K562 (cell line): Measurements from ENCODE around the gene ECM1. TPM values are rescaled to one million over a fixed set of nuclear protein-coding genes. Genes with fewer than 3 reads are reported as not detected.

Experiments
- ATAC-seq: fragments of 200-7000 bp; cut with Tn5 transposase; 3 replicates; pipeline ENCODE4 v1.9.1; 2020; ENCODE audit warnings: moderate library complexity
- BruUV-seq: library from RNA; stranded (reverse); fragments of 400-500 nt; replicated peaks from 2 replicates; lab custom pipeline; 2021; lab: Mats Ljungman, UMichigan
- CTCF ChIA-PET: fragments of 300-600 bp; formaldehyde crosslinking; extraction: SDS; loops from one replicate; lab custom pipeline; 2021; ENCODE audit warnings: low intra/inter-chr PET ratio; lab: Yijun Ruan, JAX
- POLR2A ChIA-PET: fragments of 300-600, 350-650 bp; sonication (Branson Sonifier 250); formaldehyde crosslinking; extraction: SDS; loops from one replicate; lab custom pipeline; 2021; ENCODE audit warnings: antibody characterized with exemption, inconsistent platforms; lab: Yijun Ruan, JAX
- DNase-seq, 4 experiments: peaks; one replicate each; pipeline versions ENCODE4 v3.0.0 to v3.0.0-alpha.2; 2011 to 2018; ENCODE audit warnings: low spot score in 3 of 4, mixed read lengths in 3 of 4; ENCODE audit errors: extremely low read depth in 1 of 4
- FAIRE-seq: peaks from 2 replicates; lab custom pipeline; 2011; peaks lifted over from hg19 to GRCh38; lab: Jason Lieb, UNC
- H2AFZ ChIP-seq: 2 replicates; pipeline ENCODE4 v1.6.0; 2011; ENCODE audit warnings: low read depth, low read length, control low read depth, inconsistent platforms
- H3K27ac ChIP-seq: fragments of 200-600 bp; 3 replicates; pipeline ENCODE4 v1.8.0; 2011; ENCODE audit warnings: low read depth, mild to moderate bottlenecking, control low read depth, inconsistent platforms, low read length, moderate library complexity, mixed read lengths; ENCODE audit errors: extremely low read depth
- H3K27me3 ChIP-seq, 2 experiments: fragments of 300-600 bp in 1 of 2; 2 replicates in 1 of 2; 3 replicates in 1 of 2; pipeline versions ENCODE4 v1.6.0 to v1.8.0; 2011; ENCODE audit warnings: inconsistent platforms in 2 of 2, low read length in 2 of 2, mild to moderate bottlenecking in 1 of 2, mixed read lengths in 1 of 2, moderate library complexity in 1 of 2; ENCODE audit not compliant: control insufficient read depth in 2 of 2, insufficient read depth in 2 of 2
- H3K36me3 ChIP-seq: fragments of 300-600 bp; 3 replicates; pipeline ENCODE4 v1.8.0; 2011; ENCODE audit warnings: mild to moderate bottlenecking, low read length, inconsistent platforms; ENCODE audit not compliant: control insufficient read depth, insufficient read depth
- H3K4me1 ChIP-seq, 2 experiments: fragments of 200-600 bp in 1 of 2; replicated peaks in 1 of 2; 2 replicates in 1 of 2; 3 replicates in 1 of 2; pipeline versions ENCODE4 v1.5.1 to v1.8.0; 2011; ENCODE audit warnings: inconsistent platforms in 2 of 2, low read length in 2 of 2, mild to moderate bottlenecking in 1 of 2, mixed read lengths in 1 of 2, moderate library complexity in 1 of 2; ENCODE audit not compliant: control insufficient read depth in 2 of 2, insufficient read depth in 2 of 2
- H3K4me2 ChIP-seq: 2 replicates; pipeline ENCODE4 v1.6.1; 2011; ENCODE audit warnings: low read length, control low read depth, inconsistent platforms, mixed read lengths; ENCODE audit not compliant: insufficient read depth
- H3K4me3 ChIP-seq: fragments of 200-600 bp; sonication (generic), shearing (Covaris generic); 2 replicates; pipeline ENCODE4 v1.5.1; 2016; ENCODE audit warnings: control low read depth, inconsistent platforms
- H3K79me2 ChIP-seq: fragments of 200-600 bp; 3 replicates; pipeline ENCODE4 v1.8.0; 2011; ENCODE audit warnings: low read length, inconsistent platforms; ENCODE audit not compliant: control insufficient read depth, insufficient read depth
- H3K9ac ChIP-seq, 2 experiments: 2 replicates each; pipeline versions ENCODE4 v1.6.0 to v1.6.1; 2011; ENCODE audit warnings: low read depth in 2 of 2, low read length in 2 of 2, control low read depth in 1 of 2, inconsistent platforms in 1 of 2, mild to moderate bottlenecking in 1 of 2, mixed read lengths in 1 of 2; ENCODE audit not compliant: insufficient read depth in 1 of 2
- H3K9me1 ChIP-seq: one replicate; pipeline ENCODE4 v1.6.0; 2011; ENCODE audit warnings: inconsistent platforms, mild to moderate bottlenecking, low read length, moderate library complexity; ENCODE audit not compliant: control insufficient read depth, insufficient read depth
- H3K9me3 ChIP-seq: replicated peaks from 2 replicates; pipeline ENCODE4 v1.5.1; 2011; ENCODE audit warnings: low read depth, low read length, inconsistent platforms; ENCODE audit not compliant: control insufficient read depth, insufficient read depth
- H4K20me1 ChIP-seq: replicated peaks from 2 replicates; pipeline ENCODE4 v1.6.1; 2011; ENCODE audit warnings: low read length, inconsistent platforms, mixed read lengths; ENCODE audit not compliant: control insufficient read depth, insufficient read depth
- ARNT ChIP-seq, 2 experiments: fragments of 450-650 bp; IDR thresholded peaks; 2 replicates each; pipeline ENCODE4 v1.6.1; 2016; ENCODE audit warnings: mild to moderate bottlenecking in 1 of 2
- ESRRB ChIP-seq: fragments of 250-450 bp; sonication (Bioruptor Pico); IDR thresholded peaks from 2 replicates; pipeline ENCODE4 v1.5.0; 2020; ENCODE audit warnings: mild to moderate bottlenecking, moderate library complexity, borderline replicate concordance
- FOXK2 ChIP-seq, 2 experiments: fragments of 450-650 bp; IDR thresholded peaks in 1 of 2; conservative IDR thresholded peaks in 1 of 2; 2 replicates each; pipeline ENCODE4 v1.6.1; 2016; ENCODE audit warnings: low read depth in 2 of 2, mild to moderate bottlenecking in 1 of 2
- FOXP1 ChIP-seq: sonication (generic); formaldehyde crosslinking; IDR thresholded peaks from 2 replicates; pipeline ENCODE4 v1.8.0; 2022; ENCODE audit warnings: mild to moderate bottlenecking, missing genetic modification reagents
- HNRNPLL ChIP-seq: fragments of 200-400 bp; formaldehyde crosslinking; IDR thresholded peaks from 2 replicates; pipeline ENCODE4 v1.6.1; 2017; ENCODE audit warnings: low read length, low read depth, mild to moderate bottlenecking; ENCODE audit not compliant: poor library complexity, severe bottlenecking
- MAFG ChIP-seq: fragments of 450-650 bp; conservative IDR thresholded peaks from 2 replicates; pipeline ENCODE4 v1.6.1; 2016; ENCODE audit warnings: missing genetic modification characterization, missing compliant biosample characterization
- MTA1 ChIP-seq: fragments of 450-650 bp; IDR thresholded peaks from 2 replicates; pipeline ENCODE4 v1.6.1; 2017; ENCODE audit warnings: borderline replicate concordance
- NBN ChIP-seq: fragments of 450-650 bp; IDR thresholded peaks from 2 replicates; pipeline ENCODE4 v1.6.1; 2016; ENCODE audit warnings: low read depth, mild to moderate bottlenecking
- POLR2A ChIP-seq: fragments of 450-650 bp; conservative IDR thresholded peaks from 2 replicates; pipeline ENCODE4 v1.6.1; 2016
- RBFOX2 ChIP-seq: fragments of 200-400 bp; formaldehyde crosslinking; IDR thresholded peaks from 2 replicates; pipeline ENCODE4 v1.6.1; 2017; ENCODE audit warnings: low read depth, mild to moderate bottlenecking, low read length, moderate library complexity
- RFX7 ChIP-seq: fragments of 250-450 bp; sonication (Bioruptor Pico); IDR thresholded peaks from 2 replicates; pipeline ENCODE4 v1.5.1; 2021; ENCODE audit warnings: mild to moderate bottlenecking
- ZNF384 ChIP-seq: IDR thresholded peaks from 2 replicates; pipeline ENCODE4 v1.6.1; 2012; ENCODE audit warnings: low read depth, low read length, improper control_type of control experiment
- ZNF717 ChIP-seq: fragments of 250-450 bp; sonication (Bioruptor Pico); IDR thresholded peaks from 2 replicates; pipeline ENCODE4 v1.5.0; 2021
- WGBS: fragments of 100-300 bp; shearing (Covaris generic); methylation state at CpG from one replicate; pipeline ENCODE4 v1.1.6; 2016; ENCODE audit warnings: low coverage, mixed read lengths; ENCODE audit not compliant: insufficient coverage; ENCODE audit errors: missing lambda C conversion rate; 5-methylcytosine and 5-hydroxymethylcytosine counted together
- in situ Hi-C: fragments of 300-500 bp; cut with MboI; formaldehyde crosslinking; loops from 4 replicates; pipeline ENCODE4 v1.15.0; 2018; ENCODE audit warnings: inconsistent platforms, mixed read lengths
- intact Hi-C: fragments of 100-400 bp; cut with micrococcal nuclease; formaldehyde crosslinking; loops from 2 replicates; pipeline ENCODE4 v1.14.2; 2022
- polyA plus RNA-seq, 8 experiments: library from polyadenylated mRNA; depleted of rRNA in 4 of 8; stranded (reverse) in 5 of 8; unstranded in 3 of 8; fragments of >200 nt; fragmentation: Nextera tagmentation in 2 of 8; fragmentation: Illumina TruSeq in 1 of 8; extraction: Ambion mirVana in 2 of 8; extraction: Trizol in 1 of 8; gene quantifications; 2 replicates each; pipeline versions ENCODE4 v1.2.1 to v1.2.3, GENCODE V29; 2011 to 2014; ENCODE audit warnings: inconsistent platforms in 1 of 8, missing spikeins in 1 of 8
- total RNA-seq, 7 experiments: library from RNA; depleted of rRNA in 6 of 7; stranded (reverse); fragments of >200 nt in 6 of 7; fragmentation: Illumina TruSeq in 2 of 7; extraction: Trizol in 2 of 7; gene quantifications; 2 replicates each; pipeline versions ENCODE4 v1.2.1 to v1.2.3, GENCODE V29; 2011 to 2021; ENCODE audit warnings: low replicate concordance in 1 of 7
- TF ChIP-seq, protein P1 (sequence below): sonication (generic); formaldehyde crosslinking; IDR thresholded peaks from 2 replicates; pipeline ENCODE4 v1.8.0; 2023; ENCODE audit warnings: mild to moderate bottlenecking, missing genetic modification reagents
- TF ChIP-seq, protein P2 (sequence below): sonication (generic); formaldehyde crosslinking; IDR thresholded peaks from 2 replicates; pipeline ENCODE4 v1.8.0; 2022; ENCODE audit warnings: mild to moderate bottlenecking, low read depth, missing genetic modification reagents

ECM1 gene
- total and polyA plus RNA-seq, 9 of the 15 experiments (the other 6 are each of a cell fraction or from before 2014, with no cell fraction given): 6.6 to 52.2 (median 12.8) TPM

DNA sequence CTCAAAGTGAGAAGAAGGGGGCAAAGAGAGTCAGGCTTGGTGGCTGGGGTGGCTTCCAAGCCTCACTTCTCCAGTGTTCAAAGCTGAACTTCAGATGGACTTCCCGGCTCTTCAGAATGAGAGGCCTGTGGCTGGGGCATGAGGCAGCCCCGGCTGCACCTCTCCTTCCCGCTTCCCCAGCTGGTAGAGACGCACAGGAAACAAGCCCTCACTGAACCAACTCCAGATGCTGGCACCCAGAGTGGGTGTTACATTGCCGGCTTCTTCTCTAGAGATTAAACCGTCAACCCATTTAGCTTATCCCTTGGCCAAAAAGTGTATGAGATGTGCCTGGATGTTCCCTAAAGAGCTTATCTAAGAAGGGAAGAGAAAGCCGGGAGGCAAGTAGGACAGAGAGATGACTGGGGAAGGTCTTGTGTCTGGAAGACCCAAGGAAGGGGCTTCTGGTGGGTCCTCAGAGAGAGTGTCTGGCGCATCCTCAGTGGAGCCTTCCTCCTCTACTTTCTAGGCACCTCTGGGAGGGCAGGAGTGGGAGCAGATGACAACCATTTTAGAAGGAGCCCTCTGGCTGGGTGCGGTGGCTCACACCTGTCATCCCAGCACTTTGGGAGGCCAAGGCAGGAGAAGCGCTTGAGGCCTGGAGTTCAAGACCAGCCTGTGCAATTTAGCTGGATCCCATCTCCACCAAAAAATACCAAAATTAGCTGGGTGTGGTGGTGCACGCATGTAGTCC lies 43.3 kb downstream of the ECM1 start (continued):
- no peak for TF ChIP-seq RBFOX2
- TF ChIP-seq HNRNPLL: no peak
- no peak for TF ChIP-seq MTA1
- TF ChIP-seq ARNT (IDR thresholded peaks at IDR 0.05): no peak

DNA sequence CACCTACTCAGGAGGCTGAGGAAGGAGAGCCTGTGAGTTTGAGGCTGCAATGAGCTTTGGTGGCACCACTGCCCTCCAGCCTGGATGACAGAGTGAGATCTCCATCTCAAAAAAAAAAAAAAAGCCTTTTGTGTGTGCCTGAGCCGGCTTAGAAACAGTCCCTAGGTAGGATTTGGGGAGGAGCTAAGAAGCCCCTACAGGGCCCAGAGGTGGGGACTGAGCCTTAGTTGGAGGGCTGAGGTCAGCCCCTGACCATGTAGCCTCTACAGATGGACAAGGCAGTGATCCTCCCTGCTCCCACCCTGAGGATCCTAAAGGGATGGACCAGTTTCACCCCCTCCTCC lies 43.8 kb downstream of the ECM1 start:
- peak overlapping the region; percentile 95 for H3K4me2 ChIP-seq
- H3K9ac ChIP-seq: peak overlapping the region; percentile 95 to 99; a peak in 3 of 4 replicates
- H3K27me3 ChIP-seq: no peaks in the 10 kb centered on the region
- FAIRE-seq (no peak), DNase-seq (no peak), ATAC-seq (peak; percentile 0; the same call in 1 of the 3 replicates)
- ChIA-PET CTCF (no interaction called here), POLR2A (interaction anchor here (0.6 to 8.9 kb wide), 11 partner anchors 9 to 664 kb away, joined by 3 to 53 read pairs (median 3); a partner anchor contains a TSS)
- H3K9me1 ChIP-seq: no peaks in the 10 kb centered on the region
- H3K4me3 ChIP-seq: peak overlapping the region; percentile 75
- peaks cover 29 to 82% of the 10 kb centered on the region in 2 experiments for H3K4me1 ChIP-seq
- peaks cover 92% of the 10 kb centered on the region for H3K79me2 ChIP-seq
- H2AFZ ChIP-seq: no peak overlapping the region
- no peaks in the 10 kb centered on the region for H3K9me3 ChIP-seq
- peak overlapping the region; percentile 87 for H3K27ac ChIP-seq
- H3K36me3 ChIP-seq: peaks cover 49% of the 10 kb centered on the region
- BruUV-seq: no TSS peak
- WGBS: 10% methylated on average over 1 of the region's 1 CpG
- intact Hi-C loops: loop anchor here (2.0 kb wide), 1 partner anchor 19 kb away; no protein-coding TSS in a partner anchor
- H4K20me1 ChIP-seq: peaks cover 9% of the 10 kb centered on the region
- in situ Hi-C loops: no loop called here
- no peak for TF ChIP-seq MAFG (tag)
- 0 out of 2 replicates have a peak, but pooled peaks have one; percentile 9 for TF ChIP-seq POLR2A
- TF ChIP-seq NBN: no peak
- peak; percentile 62; the same call in 1 of the 2 replicates for TF ChIP-seq ZNF384
- TF ChIP-seq FOXK2 (conservative IDR thresholded peaks at IDR 0.05 in 1 of 2, IDR thresholded peaks at IDR 0.05 in 1 of 2; ENCODE audit: low read depth in 2 of 2): no peak
- TF ChIP-seq ZNF717: no peak
- no peak for TF ChIP-seq RFX7 (CRISPR knock-in tag)
- TF ChIP-seq, protein P1, sequence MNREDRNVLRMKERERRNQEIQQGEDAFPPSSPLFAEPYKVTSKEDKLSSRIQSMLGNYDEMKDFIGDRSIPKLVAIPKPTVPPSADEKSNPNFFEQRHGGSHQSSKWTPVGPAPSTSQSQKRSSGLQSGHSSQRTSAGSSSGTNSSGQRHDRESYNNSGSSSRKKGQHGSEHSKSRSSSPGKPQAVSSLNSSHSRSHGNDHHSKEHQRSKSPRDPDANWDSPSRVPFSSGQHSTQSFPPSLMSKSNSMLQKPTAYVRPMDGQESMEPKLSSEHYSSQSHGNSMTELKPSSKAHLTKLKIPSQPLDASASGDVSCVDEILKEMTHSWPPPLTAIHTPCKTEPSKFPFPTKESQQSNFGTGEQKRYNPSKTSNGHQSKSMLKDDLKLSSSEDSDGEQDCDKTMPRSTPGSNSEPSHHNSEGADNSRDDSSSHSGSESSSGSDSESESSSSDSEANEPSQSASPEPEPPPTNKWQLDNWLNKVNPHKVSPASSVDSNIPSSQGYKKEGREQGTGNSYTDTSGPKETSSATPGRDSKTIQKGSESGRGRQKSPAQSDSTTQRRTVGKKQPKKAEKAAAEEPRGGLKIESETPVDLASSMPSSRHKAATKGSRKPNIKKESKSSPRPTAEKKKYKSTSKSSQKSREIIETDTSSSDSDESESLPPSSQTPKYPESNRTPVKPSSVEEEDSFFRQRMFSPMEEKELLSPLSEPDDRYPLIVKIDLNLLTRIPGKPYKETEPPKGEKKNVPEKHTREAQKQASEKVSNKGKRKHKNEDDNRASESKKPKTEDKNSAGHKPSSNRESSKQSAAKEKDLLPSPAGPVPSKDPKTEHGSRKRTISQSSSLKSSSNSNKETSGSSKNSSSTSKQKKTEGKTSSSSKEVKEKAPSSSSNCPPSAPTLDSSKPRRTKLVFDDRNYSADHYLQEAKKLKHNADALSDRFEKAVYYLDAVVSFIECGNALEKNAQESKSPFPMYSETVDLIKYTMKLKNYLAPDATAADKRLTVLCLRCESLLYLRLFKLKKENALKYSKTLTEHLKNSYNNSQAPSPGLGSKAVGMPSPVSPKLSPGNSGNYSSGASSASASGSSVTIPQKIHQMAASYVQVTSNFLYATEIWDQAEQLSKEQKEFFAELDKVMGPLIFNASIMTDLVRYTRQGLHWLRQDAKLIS (CRISPR knock-in tag): 0 out of 2 replicates have a peak, but pooled peaks have one; percentile 41
- TF ChIP-seq FOXP1 (CRISPR knock-in tag): no peak
- TF ChIP-seq, protein P2, sequence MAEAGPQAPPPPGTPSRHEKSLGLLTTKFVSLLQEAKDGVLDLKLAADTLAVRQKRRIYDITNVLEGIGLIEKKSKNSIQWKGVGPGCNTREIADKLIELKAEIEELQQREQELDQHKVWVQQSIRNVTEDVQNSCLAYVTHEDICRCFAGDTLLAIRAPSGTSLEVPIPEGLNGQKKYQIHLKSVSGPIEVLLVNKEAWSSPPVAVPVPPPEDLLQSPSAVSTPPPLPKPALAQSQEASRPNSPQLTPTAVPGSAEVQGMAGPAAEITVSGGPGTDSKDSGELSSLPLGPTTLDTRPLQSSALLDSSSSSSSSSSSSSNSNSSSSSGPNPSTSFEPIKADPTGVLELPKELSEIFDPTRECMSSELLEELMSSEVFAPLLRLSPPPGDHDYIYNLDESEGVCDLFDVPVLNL (CRISPR knock-in tag): no peak
- no peak for TF ChIP-seq ESRRB (CRISPR knock-in tag)
